COR-L47 (cell line): ENCODE measurements around the gene KLF12.

Experiments used
- DNase-seq: peaks from one replicate; lab custom pipeline; 2025; lab: John Stamatoyannopoulos, UW

The KLF12 gene

GRCh38 chr13:74134221-74134776 is at the start of gene KLF12:
TSS of gene KLF12 (minus strand) at chr13:74134404.
- DNase-seq = peak; percentile 96

- DNase-seq = no peak
Observed at GRCh38 chr13:74182491-74182890, 48.3 kb upstream of the KLF12 start.

GRCh38 chr13:74174810-74175209 is 40.6 kb upstream of the KLF12 start:
- no peak for DNase-seq

GRCh38 chr13:74173822-74174221 is 39.6 kb upstream of the KLF12 start:
- DNase-seq = no peak

GRCh38 chr13:74171641-74172040 is 37.4 kb upstream of the KLF12 start:
- no peak for DNase-seq

GRCh38 chr13:74169676-74170075 is 35.5 kb upstream of the KLF12 start:
- no peak for DNase-seq

GRCh38 chr13:74168263-74168675 is 34.1 kb upstream of the KLF12 start:
- DNase-seq = no peak

- no peak for DNase-seq
Observed at GRCh38 chr13:74166261-74167004, 32.2 kb upstream of the KLF12 start.

- DNase-seq = no peak
Observed at GRCh38 chr13:74162782-74163181, 28.6 kb upstream of the KLF12 start.

- no peak for DNase-seq
Observed at GRCh38 chr13:74162135-74162534, 27.9 kb upstream of the KLF12 start.

- DNase-seq = no peak
Observed at GRCh38 chr13:74158571-74159352, 24.6 kb upstream of the KLF12 start.

GRCh38 chr13:74158028-74158427 is 23.8 kb upstream of the KLF12 start:
- DNase-seq = no peak

GRCh38 chr13:74154981-74155380 is 20.8 kb upstream of the KLF12 start:
- DNase-seq = no peak

- no peak for DNase-seq
Observed at GRCh38 chr13:74153316-74153715, 19.1 kb upstream of the KLF12 start.

GRCh38 chr13:74151859-74152258 is 17.7 kb upstream of the KLF12 start:
- DNase-seq = no peak

GRCh38 chr13:74148352-74148751 is 14.1 kb upstream of the KLF12 start:
- no peak for DNase-seq

GRCh38 chr13:74145249-74145975 is 11.2 kb upstream of the KLF12 start:
- DNase-seq = no peak

- DNase-seq = no peak
Observed at GRCh38 chr13:74144269-74144668, 10.1 kb upstream of the KLF12 start.

- DNase-seq = no peak
Observed at GRCh38 chr13:74142257-74142656, 8.1 kb upstream of the KLF12 start.

- no peak for DNase-seq
Observed at GRCh38 chr13:74138241-74138640, 4.0 kb upstream of the KLF12 start.

GRCh38 chr13:74136084-74136658 is 2.0 kb upstream of the KLF12 start:
- peak; percentile 47 for DNase-seq
